OCI-M2 (cell line): ENCODE measurements around the gene TET3.

ENCODE experiments used
- DNase-seq: peaks from one replicate; lab custom pipeline; 2025; ENCODE audit not compliant: unreplicated experiment; lab: John Stamatoyannopoulos, UW

Gene TET3

DNA sequence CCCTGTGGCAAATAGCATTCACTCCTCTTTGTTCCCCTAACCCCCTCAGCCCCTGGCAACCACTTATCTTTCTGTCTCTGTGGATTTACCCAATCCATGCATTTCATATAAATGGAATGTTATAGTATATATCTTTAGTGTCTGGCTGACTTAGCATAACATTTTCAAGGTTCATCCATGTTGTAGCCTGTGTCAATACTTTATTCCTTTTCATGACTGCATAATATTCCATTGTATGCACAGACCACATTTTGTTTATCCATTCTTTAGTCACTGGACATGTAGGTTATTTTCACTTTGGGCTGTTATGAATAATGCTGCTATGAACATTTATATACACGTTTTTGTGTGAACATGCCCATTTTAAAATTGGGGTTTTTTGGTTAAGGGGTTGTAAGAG is 42.8 kb downstream of the TET3 start:
- DNase-seq, result no peak

DNA sequence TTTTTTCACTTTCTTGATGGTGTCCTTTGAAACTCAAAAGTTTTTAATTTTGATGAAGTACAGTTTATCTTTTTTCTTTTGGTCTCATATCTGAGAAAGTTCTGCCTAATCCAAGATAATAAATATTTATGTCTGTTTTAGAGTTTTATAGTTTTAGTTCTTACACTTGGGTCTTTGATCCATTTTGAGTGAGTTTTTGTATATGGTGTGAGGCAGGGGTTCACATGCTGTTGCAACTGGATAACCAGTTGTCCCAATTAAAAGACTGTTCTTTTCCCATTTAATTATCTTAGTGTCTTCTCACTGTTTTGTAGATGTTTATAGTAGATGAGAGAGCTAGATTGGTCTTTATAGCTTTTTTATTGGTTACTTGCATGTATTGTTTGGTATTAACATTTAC is 43.6 kb downstream of the TET3 start:
- no peak for DNase-seq

DNA sequence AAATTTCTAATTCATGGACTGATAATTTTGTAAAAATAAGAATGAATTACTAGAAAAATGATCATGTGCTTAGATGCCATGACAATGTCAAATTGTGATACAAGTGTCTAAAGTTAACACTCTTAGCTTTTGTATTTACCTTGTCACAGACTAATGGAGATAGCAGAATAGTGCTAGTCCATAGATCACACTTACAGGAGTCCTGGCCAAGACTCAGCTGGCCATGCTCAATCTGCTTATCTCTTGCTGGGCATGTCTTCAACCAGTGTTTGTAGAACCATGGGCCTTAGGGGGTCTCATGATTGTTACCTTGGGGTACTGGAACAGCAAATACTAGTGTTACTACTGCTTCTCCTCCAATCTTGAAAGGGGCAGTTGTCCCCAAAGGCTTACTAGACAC is 44.0 kb downstream of the TET3 start:
- DNase-seq, result no peak

DNA sequence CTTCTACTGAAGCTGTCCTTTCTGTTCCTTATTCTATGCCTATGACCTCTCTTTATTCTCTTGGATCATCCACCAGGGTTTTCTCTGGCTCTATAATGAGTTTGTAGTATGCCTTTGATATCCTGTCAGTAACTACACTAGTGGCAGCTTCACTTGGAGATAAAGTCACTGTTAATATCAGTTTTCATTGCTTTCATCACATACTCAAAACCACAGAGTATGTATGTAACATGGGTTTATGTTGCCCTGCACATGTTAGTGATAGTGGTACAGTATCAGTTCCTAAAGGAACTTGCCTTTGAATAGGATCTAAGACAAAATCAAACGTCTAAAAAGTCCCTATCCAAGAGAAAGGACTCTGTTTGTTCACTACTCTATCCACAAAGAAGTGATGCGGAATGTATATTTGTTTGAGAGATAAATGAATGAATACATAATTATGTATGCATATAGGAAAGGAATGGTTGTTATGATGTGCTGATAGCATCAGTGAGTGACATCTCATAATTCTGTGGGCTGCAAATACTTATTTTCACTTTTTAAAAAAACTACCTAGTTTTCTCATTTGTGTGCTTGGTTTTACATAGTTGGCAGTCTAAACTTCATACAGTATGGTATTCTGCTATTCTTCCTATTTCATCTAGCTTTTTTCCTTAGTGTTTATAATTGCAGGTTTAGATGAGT is 45.1 kb downstream of the TET3 start:
- no peak for DNase-seq

DNA sequence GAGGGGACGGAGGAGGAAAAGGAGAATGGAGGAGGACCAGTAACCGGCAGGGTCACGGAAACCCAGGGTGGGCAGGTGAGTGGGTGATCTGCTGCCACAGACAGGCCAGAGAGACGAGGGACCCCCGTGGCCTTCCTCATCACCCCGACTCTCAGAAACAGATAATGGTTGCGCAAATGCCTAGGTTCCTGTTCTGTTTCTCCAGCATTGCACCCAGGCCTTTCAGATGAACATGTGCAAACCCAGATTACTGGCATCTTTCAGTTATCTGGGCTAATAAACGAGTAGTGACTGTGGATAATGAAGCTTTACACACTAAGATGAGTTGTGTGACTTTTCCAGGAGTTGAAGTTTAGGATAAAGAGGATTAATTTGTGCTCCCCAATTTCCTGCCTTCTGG is 46.5 kb downstream of the TET3 start:
- no peak for DNase-seq

GRCh38 chr2:74031959-74032287 is 47.2 kb downstream of the TET3 start:
- DNase-seq, result no peak

GRCh38 chr2:74033375-74033774 is 48.7 kb downstream of the TET3 start:
- DNase-seq, result no peak
